Endothelial cell of umbilical vein (primary cell): Measurements from ENCODE around the gene CCDC106. TPM values are rescaled to one million over a fixed set of nuclear protein-coding genes. Genes with fewer than 3 reads are reported as not detected.

ENCODE experiments used
- BruUV-seq: library from RNA; stranded (reverse); fragments of 400-500 nt; replicated peaks from 2 replicates; lab custom pipeline; 2021; lab: Mats Ljungman, UMichigan
- CTCF ChIA-PET: fragments of 300-600, 350-600 bp; sonication (Branson Sonifier 250); formaldehyde crosslinking; loops from one replicate; lab custom pipeline; 2021; ENCODE audit warnings: antibody characterized with exemption, inconsistent platforms; lab: Charles Lee
- POLR2A ChIA-PET: fragments of 300-600, 350-600 bp; sonication (Branson Sonifier 250); formaldehyde crosslinking; loops from one replicate; lab custom pipeline; 2021; ENCODE audit warnings: antibody characterized with exemption, inconsistent platforms; lab: Charles Lee
- DNase-seq: peaks from one replicate; pipeline ENCODE4 v3.0.0-alpha.2; 2011; ENCODE audit warnings: low read depth, low spot score
- FAIRE-seq: peaks from 2 replicates; lab custom pipeline; 2011; peaks lifted over from hg19 to GRCh38; lab: Jason Lieb, UNC
- H2AFZ ChIP-seq: 2 replicates; pipeline ENCODE4 v1.6.0; 2012; ENCODE audit warnings: low read depth, low read length, control low read depth, inconsistent platforms
- H3K27ac ChIP-seq: 2 replicates; pipeline ENCODE4 v1.5.1; 2011; ENCODE audit warnings: low read depth, mild to moderate bottlenecking, control low read depth, low read length, moderate library complexity; ENCODE audit not compliant: insufficient read depth
- H3K27me3 ChIP-seq, 2 experiments: 2 replicates each; pipeline versions ENCODE4 v1.6.0 to v1.6.1; 2011; ENCODE audit warnings: low read length in 2 of 2, mixed read lengths in 1 of 2; ENCODE audit not compliant: control insufficient read depth in 2 of 2, insufficient read depth in 2 of 2
- H3K36me3 ChIP-seq, 2 experiments: 2 replicates in 1 of 2; 3 replicates in 1 of 2; pipeline ENCODE4 v1.5.1; 2011; ENCODE audit warnings: low read length in 2 of 2, mild to moderate bottlenecking in 1 of 2, moderate library complexity in 1 of 2; ENCODE audit not compliant: control insufficient read depth in 2 of 2, insufficient read depth in 2 of 2; ENCODE audit errors: extremely low read depth in 1 of 2
- H3K4me1 ChIP-seq: 3 replicates; pipeline ENCODE4 v1.5.1; 2011; ENCODE audit warnings: mild to moderate bottlenecking, low read length; ENCODE audit not compliant: control insufficient read depth, insufficient read depth; ENCODE audit errors: extremely low read depth
- H3K4me2 ChIP-seq: 2 replicates; pipeline ENCODE4 v1.6.1; 2011; ENCODE audit warnings: low read length, control low read depth, mixed read lengths; ENCODE audit not compliant: insufficient read depth
- H3K4me3 ChIP-seq, 3 experiments: fragments of 200-600 bp in 1 of 3; sonication (generic), shearing (Covaris generic) in 1 of 3; replicated peaks in 1 of 3; 2 replicates each; pipeline ENCODE4 v1.5.1; 2011 to 2016; ENCODE audit warnings: control low read depth in 3 of 3, low read length in 3 of 3, mild to moderate bottlenecking in 2 of 3, inconsistent platforms in 1 of 3, low read depth in 1 of 3, moderate library complexity in 1 of 3; ENCODE audit not compliant: insufficient read depth in 1 of 3
- H3K79me2 ChIP-seq: 2 replicates; pipeline ENCODE4 v1.6.0; 2012; ENCODE audit warnings: low read length, inconsistent platforms; ENCODE audit not compliant: control insufficient read depth, insufficient read depth
- H3K9ac ChIP-seq: replicated peaks from 2 replicates; pipeline ENCODE3; 2011; ENCODE audit warnings: low read length, control low read depth; ENCODE audit not compliant: insufficient read depth; ENCODE audit errors: extremely low read depth
- H3K9me1 ChIP-seq: replicated peaks from 3 replicates; pipeline ENCODE4 v1.6.0; 2011; ENCODE audit warnings: mild to moderate bottlenecking, low read length; ENCODE audit not compliant: control insufficient read depth, insufficient read depth; ENCODE audit errors: extremely low read depth
- H3K9me3 ChIP-seq: replicated peaks from 2 replicates; pipeline ENCODE4 v1.5.1; 2012; ENCODE audit warnings: low read length, inconsistent platforms; ENCODE audit not compliant: control insufficient read depth, insufficient read depth
- H4K20me1 ChIP-seq: replicated peaks from 2 replicates; pipeline ENCODE3; 2011; ENCODE audit warnings: mild to moderate bottlenecking, low read length; ENCODE audit not compliant: control insufficient read depth, insufficient read depth; ENCODE audit errors: extremely low read depth
- EZH2 ChIP-seq: IDR thresholded peaks from 2 replicates; pipeline ENCODE4 v1.6.1; 2012; ENCODE audit warnings: borderline replicate concordance, low read depth, mild to moderate bottlenecking, moderate library complexity, low read length, inconsistent platforms; ENCODE audit not compliant: severe bottlenecking
- FOS ChIP-seq: IDR thresholded peaks from 2 replicates; pipeline ENCODE4 v1.6.1; 2011; ENCODE audit warnings: mild to moderate bottlenecking, low read length, moderate library complexity, borderline replicate concordance; ENCODE audit not compliant: insufficient read depth
- GATA2 ChIP-seq: IDR thresholded peaks from 2 replicates; pipeline ENCODE4 v1.7.0; 2011; ENCODE audit warnings: low read depth, mild to moderate bottlenecking, moderate library complexity, mixed read lengths, low read length; ENCODE audit not compliant: insufficient read length, insufficient read depth
- JUN ChIP-seq: IDR thresholded peaks from 2 replicates; pipeline ENCODE4 v1.6.1; 2011; ENCODE audit warnings: borderline replicate concordance, low read depth; ENCODE audit not compliant: insufficient read length, insufficient read depth
- MYC ChIP-seq: IDR thresholded peaks from one replicate; pipeline ENCODE4 v1.6.1; 2011; ENCODE audit warnings: mild to moderate bottlenecking, low read depth, low read length
- POLR2A ChIP-seq: IDR thresholded peaks from 2 replicates; pipeline ENCODE4 v1.6.1; 2012; ENCODE audit warnings: low read depth, mild to moderate bottlenecking, control low read depth, low read length
- POLR2AphosphoS5 ChIP-seq: IDR thresholded peaks from 2 replicates; pipeline ENCODE4 v1.6.1; 2012; ENCODE audit warnings: low read depth, mild to moderate bottlenecking, control low read depth, low read length, moderate library complexity; ENCODE audit not compliant: insufficient read depth
- dilution Hi-C: fragments of 300-500 bp; cut with MboI; formaldehyde crosslinking; loops from one replicate; pipeline ENCODE4 v1.15.0; 2019; ENCODE audit warnings: low sequenced_read_pairs; ENCODE audit not compliant: extremely low pct_ligation_motif_present
- intact Hi-C: fragments of 100-400 bp; cut with micrococcal nuclease; formaldehyde crosslinking; loops from one replicate; pipeline ENCODE4 v1.10.0; 2022
- polyA plus RNA-seq, 4 experiments: library from polyadenylated mRNA; depleted of rRNA in 3 of 4; stranded (reverse) in 3 of 4; unstranded in 1 of 4; fragments of >200 nt; gene quantifications; 2 replicates each; pipeline versions ENCODE4 v1.2.1 to v1.2.3, GENCODE V29; 2011 to 2012; ENCODE audit warnings: missing spikeins in 1 of 4
- total RNA-seq: library from RNA; stranded (reverse); gene quantifications from 2 replicates; pipeline ENCODE4 v1.2.3, GENCODE V29; 2021
- TF ChIP-seq, protein P1 (sequence below): IDR thresholded peaks from 2 replicates; pipeline ENCODE4 v1.6.1; 2011; ENCODE audit not compliant: insufficient read depth, insufficient read length
- TF ChIP-seq, protein P2 (sequence below), 2 donors: IDR thresholded peaks; 1 replicate in 1 of 2; 2 replicates in 1 of 2; pipeline ENCODE4 v1.5.1; 2011; ENCODE audit warnings: low read length in 2 of 2, mild to moderate bottlenecking in 2 of 2, moderate library complexity in 2 of 2, control low read depth in 1 of 2, inconsistent platforms in 1 of 2, low read depth in 1 of 2; ENCODE audit not compliant: insufficient read depth in 1 of 2; ENCODE audit errors: extremely low read depth in 1 of 2

CCDC106 gene
- total and polyA plus RNA-seq, 2 donors (not counting 3 experiments of a cell fraction or from before 2014, with no cell fraction given), result 11.8 to 12.0 TPM

DNA sequence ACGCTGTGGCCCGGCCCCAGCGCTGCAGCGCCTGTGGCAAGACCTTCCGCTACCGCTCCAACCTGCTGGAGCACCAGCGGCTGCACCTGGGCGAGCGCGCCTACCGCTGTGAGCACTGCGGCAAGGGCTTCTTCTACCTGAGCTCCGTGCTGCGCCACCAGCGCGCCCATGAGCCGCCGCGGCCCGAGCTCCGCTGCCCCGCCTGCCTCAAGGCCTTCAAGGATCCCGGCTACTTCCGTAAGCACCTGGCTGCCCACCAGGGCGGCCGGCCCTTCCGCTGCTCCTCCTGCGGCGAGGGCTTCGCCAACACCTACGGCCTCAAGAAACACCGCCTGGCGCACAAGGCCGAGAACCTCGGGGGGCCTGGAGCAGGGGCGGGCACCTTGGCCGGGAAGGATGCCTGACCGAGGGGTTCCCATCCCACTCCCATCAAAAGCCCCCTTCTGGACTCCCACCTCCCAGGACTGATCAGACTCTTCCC, 31.6 kb upstream of the CCDC106 start:
- no peak for DNase-seq
- Histone ChIP-seq H3K79me2 (peaks cover 4% of the 10 kb centered on the region), H2AFZ (no peak overlapping the region), H3K4me3 (no peak overlapping the region), H3K4me2 (no peak overlapping the region), H3K27me3 (no peaks in the 10 kb centered on the region), H3K9me1 (no peaks in the 10 kb centered on the region), H3K4me1 (peaks cover 2% of the 10 kb centered on the region), H3K9me3 (no peaks in the 10 kb centered on the region), H4K20me1 (no peaks in the 10 kb centered on the region), H3K36me3 (peaks cover 2 to 22% of the 10 kb centered on the region in 2 experiments), H3K27ac (no peak overlapping the region), H3K9ac (no peak overlapping the region)
- BruUV-seq, result no TSS peak
- FAIRE-seq, result no peak
- POLR2A ChIA-PET, result no interaction called here
- intact Hi-C loops (no loop called here), dilution Hi-C loops (no loop called here)
- CTCF ChIA-PET, result no interaction called here
- TF ChIP-seq FOS (no peak), POLR2AphosphoS5 (no peak), POLR2A (no peak), GATA2 (no peak), MYC (no peak), JUN (no peak), EZH2 (no peak)
- TF ChIP-seq, protein P1, sequence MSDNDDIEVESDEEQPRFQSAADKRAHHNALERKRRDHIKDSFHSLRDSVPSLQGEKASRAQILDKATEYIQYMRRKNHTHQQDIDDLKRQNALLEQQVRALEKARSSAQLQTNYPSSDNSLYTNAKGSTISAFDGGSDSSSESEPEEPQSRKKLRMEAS, result no peak
- TF ChIP-seq, protein P2, sequence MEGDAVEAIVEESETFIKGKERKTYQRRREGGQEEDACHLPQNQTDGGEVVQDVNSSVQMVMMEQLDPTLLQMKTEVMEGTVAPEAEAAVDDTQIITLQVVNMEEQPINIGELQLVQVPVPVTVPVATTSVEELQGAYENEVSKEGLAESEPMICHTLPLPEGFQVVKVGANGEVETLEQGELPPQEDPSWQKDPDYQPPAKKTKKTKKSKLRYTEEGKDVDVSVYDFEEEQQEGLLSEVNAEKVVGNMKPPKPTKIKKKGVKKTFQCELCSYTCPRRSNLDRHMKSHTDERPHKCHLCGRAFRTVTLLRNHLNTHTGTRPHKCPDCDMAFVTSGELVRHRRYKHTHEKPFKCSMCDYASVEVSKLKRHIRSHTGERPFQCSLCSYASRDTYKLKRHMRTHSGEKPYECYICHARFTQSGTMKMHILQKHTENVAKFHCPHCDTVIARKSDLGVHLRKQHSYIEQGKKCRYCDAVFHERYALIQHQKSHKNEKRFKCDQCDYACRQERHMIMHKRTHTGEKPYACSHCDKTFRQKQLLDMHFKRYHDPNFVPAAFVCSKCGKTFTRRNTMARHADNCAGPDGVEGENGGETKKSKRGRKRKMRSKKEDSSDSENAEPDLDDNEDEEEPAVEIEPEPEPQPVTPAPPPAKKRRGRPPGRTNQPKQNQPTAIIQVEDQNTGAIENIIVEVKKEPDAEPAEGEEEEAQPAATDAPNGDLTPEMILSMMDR (IDR thresholded peaks at IDR 0.05; ENCODE audit: extremely low read depth in 1 of 2, insufficient read depth in 1 of 2, low read depth in 1 of 2, low read length in 2 of 2), result no peak
